IMR-90 (cell line): ENCODE results near the gene SLC25A22. TPM values are rescaled to one million over a fixed set of nuclear protein-coding genes. Genes with fewer than 3 reads are reported as not detected.

Experiments
- ATAC-seq: fragments of 200-7000 bp; cut with Tn5 transposase; 2 replicates; pipeline ENCODE4 v1.9.1; 2020; ENCODE audit warnings: low read depth, mild to moderate bottlenecking, moderate library complexity
- BruUV-seq: library from RNA; stranded (reverse); fragments of 400-500 nt; replicated peaks from 2 replicates; lab custom pipeline; 2021; lab: Mats Ljungman, UMichigan
- CTCF ChIA-PET: fragments of 300-600 bp; formaldehyde crosslinking; extraction: SDS; loops from one replicate; lab custom pipeline; 2021; ENCODE audit warnings: antibody characterized with exemption; lab: Yijun Ruan, JAX
- POLR2A ChIA-PET: fragments of 300-600 bp; sonication (Branson Sonifier 250); formaldehyde crosslinking; loops from one replicate; lab custom pipeline; 2022; ENCODE audit warnings: antibody characterized with exemption; ENCODE audit not compliant: unreplicated experiment; lab: Charles Lee
- DNase-seq: peaks from one replicate; pipeline ENCODE4 v3.0.0; 2013
- H2AFZ ChIP-seq: replicated peaks from 2 replicates; pipeline ENCODE3; 2013; ENCODE audit warnings: low read length, mild to moderate bottlenecking; ENCODE audit not compliant: poor library complexity
- H2AK5ac ChIP-seq: 2 replicates; pipeline ENCODE4 v1.6.1; 2013; ENCODE audit warnings: low read depth, low read length, inconsistent platforms
- H2AK9ac ChIP-seq: replicated peaks from 2 replicates; pipeline ENCODE3; 2013; ENCODE audit warnings: mild to moderate bottlenecking, low read depth, low read length, moderate library complexity; ENCODE audit not compliant: poor library complexity
- H2BK120ac ChIP-seq: 2 replicates; pipeline ENCODE4 v1.6.1; 2013; ENCODE audit warnings: low read depth, low read length, inconsistent platforms
- H2BK15ac ChIP-seq: 3 replicates; pipeline ENCODE4 v1.6.1; 2013; ENCODE audit warnings: low read depth, low read length, inconsistent platforms
- H2BK20ac ChIP-seq: 2 replicates; pipeline ENCODE4 v1.6.1; 2013; ENCODE audit warnings: low read depth, mild to moderate bottlenecking, inconsistent platforms, low read length, moderate library complexity
- H2BK5ac ChIP-seq: 2 replicates; pipeline ENCODE4 v1.6.1; 2013; ENCODE audit warnings: mild to moderate bottlenecking, low read depth, low read length, inconsistent platforms; ENCODE audit not compliant: poor library complexity, severe bottlenecking
- H3K14ac ChIP-seq: replicated peaks from 2 replicates; pipeline ENCODE4 v1.6.1; 2013; ENCODE audit warnings: low read depth, low read length, inconsistent platforms
- H3K18ac ChIP-seq: 2 replicates; pipeline ENCODE4 v1.6.1; 2013; ENCODE audit warnings: low read depth, low read length, control low read depth
- H3K23ac ChIP-seq: 2 replicates; pipeline ENCODE4 v1.6.1; 2013; ENCODE audit warnings: low read depth, low read length, inconsistent platforms
- H3K27ac ChIP-seq: 2 replicates; pipeline ENCODE4 v1.5.1; 2013; ENCODE audit warnings: mild to moderate bottlenecking, control low read depth, low read length; ENCODE audit not compliant: insufficient read depth
- H3K27me3 ChIP-seq: 2 replicates; pipeline ENCODE4 v1.6.1; 2013; ENCODE audit warnings: low read length; ENCODE audit not compliant: control insufficient read depth, insufficient read depth
- H3K36me3 ChIP-seq: 2 replicates; pipeline ENCODE4 v1.6.1; 2013; ENCODE audit warnings: low read length, mixed read lengths; ENCODE audit not compliant: control insufficient read depth, insufficient read depth
- H3K4ac ChIP-seq: 2 replicates; pipeline ENCODE4 v1.6.1; 2013; ENCODE audit warnings: low read depth, low read length, inconsistent platforms
- H3K4me1 ChIP-seq: 2 replicates; pipeline ENCODE4 v1.6.1; 2013; ENCODE audit warnings: low read length, mixed read lengths; ENCODE audit not compliant: control insufficient read depth, insufficient read depth
- H3K4me2 ChIP-seq: 2 replicates; pipeline ENCODE4 v1.6.1; 2013; ENCODE audit warnings: low read depth, mild to moderate bottlenecking, control low read depth, low read length, moderate library complexity
- H3K4me3 ChIP-seq: 2 replicates; pipeline ENCODE4 v1.5.1; 2013; ENCODE audit warnings: low read depth, mild to moderate bottlenecking, control low read depth, low read length, moderate library complexity; ENCODE audit not compliant: insufficient read depth
- H3K56ac ChIP-seq: 2 replicates; pipeline ENCODE4 v1.6.1; 2013; ENCODE audit warnings: low read length, inconsistent platforms; ENCODE audit not compliant: insufficient read depth; ENCODE audit errors: extremely low read depth
- H3K79me1 ChIP-seq, 2 experiments: 2 replicates each; pipeline ENCODE4 v1.6.1; 2013; ENCODE audit warnings: low read length in 2 of 2, inconsistent platforms in 1 of 2, low read depth in 1 of 2
- H3K9ac ChIP-seq: 2 replicates; pipeline ENCODE4 v1.6.1; 2013; ENCODE audit warnings: low read depth, low read length, control low read depth
- H3K9me1 ChIP-seq: 2 replicates; pipeline ENCODE4 v1.6.1; 2013; ENCODE audit warnings: low read length, inconsistent platforms; ENCODE audit not compliant: insufficient read depth
- H3K9me3 ChIP-seq: 2 replicates; pipeline ENCODE4 v1.6.1; 2013; ENCODE audit warnings: low read length; ENCODE audit not compliant: control insufficient read depth, insufficient read depth
- H4K20me1 ChIP-seq: 2 replicates; pipeline ENCODE4 v1.6.1; 2013; ENCODE audit warnings: low read length, inconsistent platforms; ENCODE audit not compliant: insufficient read depth
- H4K5ac ChIP-seq: 2 replicates; pipeline ENCODE4 v1.6.1; 2013; ENCODE audit warnings: mild to moderate bottlenecking, low read depth, low read length, control low read depth
- H4K8ac ChIP-seq, 2 experiments: 2 replicates each; pipeline ENCODE4 v1.6.1; 2013; ENCODE audit warnings: low read depth in 2 of 2, low read length in 2 of 2, control low read depth in 1 of 2, inconsistent platforms in 1 of 2
- H4K91ac ChIP-seq: 2 replicates; pipeline ENCODE4 v1.6.1; 2013; ENCODE audit warnings: low read depth, low read length, inconsistent platforms; ENCODE audit not compliant: insufficient read depth
- BHLHE40 ChIP-seq: fragments of 150-350 bp; IDR thresholded peaks from 2 replicates; pipeline ENCODE4 v1.6.1; 2016; ENCODE audit warnings: mild to moderate bottlenecking, low read depth, low read length
- CEBPB ChIP-seq: IDR thresholded peaks from 2 replicates; pipeline ENCODE4 v1.6.1; 2012; ENCODE audit warnings: low read depth, low read length, improper control_type of control experiment
- CHD1 ChIP-seq: IDR thresholded peaks from 2 replicates; pipeline ENCODE4 v1.6.1; 2012; ENCODE audit warnings: low read depth, low read length, improper control_type of control experiment
- CTCF ChIP-seq: conservative IDR thresholded peaks from 2 replicates; pipeline ENCODE4 v1.5.1; 2012; ENCODE audit warnings: mild to moderate bottlenecking, low read depth, low read length, improper control_type of control experiment
- FOS ChIP-seq: fragments of 150-350 bp; IDR thresholded peaks from 2 replicates; pipeline ENCODE4 v1.6.1; 2016; ENCODE audit warnings: low read depth, low read length
- MAFK ChIP-seq: IDR thresholded peaks from 2 replicates; pipeline ENCODE4 v1.6.1; 2012; ENCODE audit warnings: low read depth, low read length, improper control_type of control experiment
- MXI1 ChIP-seq: IDR thresholded peaks from 2 replicates; pipeline ENCODE4 v1.6.1; 2012; ENCODE audit warnings: low read depth, mild to moderate bottlenecking, low read length, moderate library complexity, borderline replicate concordance
- NFE2L2 ChIP-seq: fragments of 150-350 bp; IDR thresholded peaks from 2 replicates; pipeline ENCODE4 v1.6.1; 2016; ENCODE audit warnings: low read depth, mild to moderate bottlenecking, low read length
- POLR2A ChIP-seq: IDR thresholded peaks from 2 replicates; pipeline ENCODE4 v1.6.1; 2012; ENCODE audit warnings: mild to moderate bottlenecking, low read depth, low read length
- RFX5 ChIP-seq: IDR thresholded peaks from 2 replicates; pipeline ENCODE4 v1.8.0; 2012; ENCODE audit warnings: low read depth, mild to moderate bottlenecking, low read length, moderate library complexity
- SMC3 ChIP-seq: fragments of 150-350 bp; IDR thresholded peaks from 2 replicates; pipeline ENCODE4 v1.6.1; 2016; ENCODE audit warnings: low read depth, mild to moderate bottlenecking, antibody characterized with exemption, low read length, moderate library complexity
- WGBS, 2 experiments: methylation state at CpG; one replicate each; pipeline versions ENCODE4 v1.1.5 to v1.1.7; 2013; ENCODE audit warnings: missing lambda C conversion rate in 2 of 2; ENCODE audit not compliant: insufficient read length in 1 of 2; ENCODE audit errors: extremely low coverage in 2 of 2; 5-methylcytosine and 5-hydroxymethylcytosine counted together
- dilution Hi-C: fragments of 300-500 bp; cut with HindIII; formaldehyde crosslinking; loops from one replicate; pipeline ENCODE4 v1.14.3; 2018; ENCODE audit warnings: low sequenced_read_pairs; ENCODE audit not compliant: unreplicated experiment
- in situ Hi-C: fragments of 300-500 bp; cut with MboI; formaldehyde crosslinking; loops from 3 replicates; pipeline ENCODE4 v1.14.3; 2019; ENCODE audit warnings: low sequenced_read_pairs, inconsistent platforms, mixed read lengths
- intact Hi-C: fragments of 100-400 bp; cut with micrococcal nuclease; formaldehyde crosslinking; loops from 2 replicates; pipeline ENCODE4 v1.10.0; 2022
- polyA plus RNA-seq, 3 experiments: library from polyadenylated mRNA; depleted of rRNA; stranded (reverse); fragments of >200 nt; gene quantifications; 2 replicates each; pipeline ENCODE4 v1.2.3, GENCODE V29; 2012; ENCODE audit warnings: low replicate concordance in 1 of 3
- total RNA-seq: library from RNA; depleted of rRNA; stranded (reverse); fragments of >200 nt; gene quantifications from 2 replicates; pipeline ENCODE4 v1.2.3, GENCODE V29; 2012

SLC25A22 gene
- total and polyA plus RNA-seq, 2 of the 4 experiments (the other 2 are of a cell fraction), result 8.2 to 41.3 TPM

DNA sequence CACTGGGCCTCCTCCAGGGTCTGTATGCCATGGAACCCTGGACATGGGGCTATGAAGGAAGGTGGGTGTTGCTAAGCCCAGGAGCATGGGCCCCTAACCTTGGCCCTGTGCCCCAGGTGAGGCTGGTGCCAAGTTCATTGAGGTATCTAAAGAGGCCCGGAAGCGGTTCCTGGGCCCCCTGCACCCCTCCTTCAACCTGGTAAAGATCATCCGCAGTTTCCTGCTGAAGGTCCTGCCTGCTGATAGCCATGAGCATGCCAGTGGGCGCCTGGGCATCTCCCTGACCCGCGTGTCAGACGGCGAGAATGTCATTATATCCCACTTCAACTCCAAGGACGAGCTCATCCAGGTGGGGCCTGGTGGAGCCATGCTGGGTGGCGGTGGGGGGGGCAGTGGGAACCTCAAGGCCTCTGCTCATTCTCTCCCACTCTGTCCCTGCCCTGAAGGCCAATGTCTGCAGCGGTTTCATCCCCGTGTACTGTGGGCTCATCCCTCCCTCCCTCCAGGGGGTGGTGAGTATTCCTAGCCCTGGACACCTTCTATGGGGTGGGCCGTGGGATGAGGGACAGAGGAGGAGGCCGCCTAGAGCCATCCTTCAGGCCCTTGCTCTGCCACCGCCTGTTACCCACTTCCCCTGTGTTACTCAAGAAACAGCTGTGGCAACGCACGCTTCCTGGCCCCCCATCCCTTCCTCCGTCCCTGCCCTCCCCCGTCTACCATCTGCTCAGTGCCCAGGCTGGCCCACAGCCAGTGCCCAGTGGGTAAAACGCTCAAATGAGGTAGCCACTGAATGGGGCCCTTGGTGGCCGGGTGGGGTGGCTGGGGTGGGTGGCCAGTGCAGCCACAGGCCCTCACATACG lies 23.7 kb upstream of the SLC25A22 start (continued):
- no peak for TF ChIP-seq CHD1
- TF ChIP-seq CEBPB, result no peak

DNA sequence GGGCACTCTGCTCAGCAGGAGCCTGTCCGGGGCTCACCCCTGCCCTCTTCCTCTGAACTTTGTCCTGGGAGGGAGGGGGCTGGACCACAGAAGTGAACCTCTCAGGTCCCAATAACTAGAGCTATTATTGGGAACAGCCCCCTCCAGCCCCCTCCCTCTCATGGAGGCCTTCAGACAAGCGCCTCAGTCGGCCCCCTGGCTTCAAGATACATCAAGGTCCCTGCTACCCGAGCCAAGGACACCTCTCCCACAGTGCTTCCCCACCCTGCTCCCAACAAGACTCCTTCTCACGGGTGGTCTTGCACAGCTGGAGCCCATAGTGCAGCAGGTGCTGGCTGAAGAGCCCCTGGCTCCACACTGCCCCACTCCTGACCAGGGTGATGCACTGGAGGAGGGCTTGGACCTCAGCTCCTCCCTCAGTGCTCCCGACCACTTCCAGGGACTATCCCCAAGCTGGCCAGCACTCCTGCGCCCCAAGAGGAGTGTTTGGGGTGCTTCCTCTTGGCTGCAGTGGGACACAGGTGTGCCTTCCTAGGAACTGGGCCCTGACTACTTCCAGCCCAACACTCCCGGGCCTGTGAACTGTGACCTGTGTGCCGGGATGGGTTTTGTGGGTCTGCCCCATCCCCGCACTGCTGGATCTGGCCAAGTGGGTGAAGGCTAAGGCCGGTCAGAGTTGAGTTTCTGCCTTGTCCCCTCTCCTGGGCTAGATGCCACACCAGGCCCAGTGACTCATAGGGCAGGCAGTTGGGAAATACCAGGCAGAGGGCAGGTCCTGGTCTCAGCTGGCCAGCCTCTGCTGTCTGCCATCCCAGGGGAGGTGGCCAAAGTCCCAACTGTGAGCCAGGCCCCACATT lies 22.8 kb upstream of the SLC25A22 start:
- ATAC-seq (peak; percentile 2), DNase-seq (peak; percentile 56)
- H4K5ac ChIP-seq, result no peak overlapping the region
- intact Hi-C loops, result no loop called here
- H3K9me1 ChIP-seq, result peaks cover 13% of the 10 kb centered on the region
- peak overlapping the region; percentile 29 for H2BK5ac ChIP-seq
- H2BK15ac ChIP-seq, result no peak overlapping the region
- peak overlapping the region; percentile 99 for H3K4me2 ChIP-seq
- no peaks in the 10 kb centered on the region for H3K27me3 ChIP-seq
- H4K8ac ChIP-seq, result 0 out of 4 replicates have a peak overlapping the region, but pooled peaks of 1 of the 2 experiments have one; percentile 12
- peak overlapping the region; percentile 66 for H3K9ac ChIP-seq
- H4K20me1 ChIP-seq, result peaks cover 37% of the 10 kb centered on the region
- dilution Hi-C loops, result no loop called here
- H3K14ac ChIP-seq, result no peak overlapping the region
- WGBS, 2 experiments, result 82% methylated on average over 4 of the region's 11 CpGs; no CpG with 5 or more reads in 1 of the 2 experiments
- no peak overlapping the region for H3K4ac ChIP-seq
- peak overlapping the region; percentile 94 for H2AK9ac ChIP-seq
- peak overlapping the region; percentile 3; the same call in 1 of the 2 replicates for H3K27ac ChIP-seq
- no peak overlapping the region for H3K18ac ChIP-seq
- H3K36me3 ChIP-seq, result peaks cover 30% of the 10 kb centered on the region
- H2AK5ac ChIP-seq, result peak overlapping the region; percentile 63
- H2AFZ ChIP-seq, result peak overlapping the region; percentile 89
- peak overlapping the region; percentile 87 for H3K4me3 ChIP-seq
- no peak overlapping the region for H3K23ac ChIP-seq
- no peak overlapping the region for H3K56ac ChIP-seq
- H2BK120ac ChIP-seq, result no peak overlapping the region
- in situ Hi-C loops, result no loop called here
- no peak overlapping the region for H4K91ac ChIP-seq
- no TSS peak for BruUV-seq
- CTCF ChIA-PET, result interaction anchor here (0.6 kb wide), 1 partner anchor 37 kb away, joined by 3 read pairs; no protein-coding TSS in a partner anchor
- no peak overlapping the region for H2BK20ac ChIP-seq
- H3K4me1 ChIP-seq, result peaks cover 21% of the 10 kb centered on the region
- H3K79me1 ChIP-seq, result peaks cover 19 to 29% of the 10 kb centered on the region in 2 experiments
- POLR2A ChIA-PET, result interaction anchor here (1.8 kb wide), 1 partner anchor 16 kb away, joined by 4 read pairs; the partner anchor contains the start of gene PIDD1
- H3K9me3 ChIP-seq, result no peaks in the 10 kb centered on the region
- TF ChIP-seq NFE2L2, result no peak
- no peak for TF ChIP-seq RFX5
- no peak for TF ChIP-seq BHLHE40
- TF ChIP-seq CTCF, result no peak
- TF ChIP-seq MAFK, result no peak
- no peak for TF ChIP-seq SMC3
- peak; percentile 96 for TF ChIP-seq CEBPB
- TF ChIP-seq POLR2A, result no peak
- no peak for TF ChIP-seq MXI1
- TF ChIP-seq FOS, result peak; percentile 69
